Medulla oblongata (tissue), 1 donor: ENCODE data around the gene SIDT1.

Source experiments
- DNase-seq: peaks from one replicate; pipeline ENCODE4 v3.0.0-alpha.2; 2015; ENCODE audit errors: extremely low spot score

The SIDT1 gene

DNA sequence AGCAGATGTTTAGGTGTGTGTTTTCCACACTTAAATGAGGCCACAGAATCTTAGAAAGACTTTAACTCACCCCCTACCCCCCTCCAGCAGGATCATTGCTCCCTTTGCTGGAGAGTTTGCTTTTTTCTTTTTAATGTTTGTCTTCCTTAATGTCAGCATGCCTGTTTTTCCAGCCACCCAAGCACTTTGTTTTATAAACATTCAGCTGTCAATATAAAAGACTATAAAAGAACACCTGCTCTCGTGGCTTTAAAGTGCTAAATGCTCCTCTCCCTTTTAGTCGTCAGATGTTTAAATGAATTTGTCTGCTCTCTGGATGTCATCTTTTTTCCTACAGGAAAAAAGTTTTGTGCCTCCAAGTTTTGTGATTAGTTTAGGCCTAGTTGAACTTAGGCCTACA is 61.7 kb downstream of the SIDT1 start:
- DNase-seq, result no peak

GRCh38 chr3:113597596-113598354 is 65.4 kb downstream of the SIDT1 start:
- no peak for DNase-seq

GRCh38 chr3:113600418-113601182 is 68.2 kb downstream of the SIDT1 start:
- DNase-seq, result peak; percentile 73

DNA sequence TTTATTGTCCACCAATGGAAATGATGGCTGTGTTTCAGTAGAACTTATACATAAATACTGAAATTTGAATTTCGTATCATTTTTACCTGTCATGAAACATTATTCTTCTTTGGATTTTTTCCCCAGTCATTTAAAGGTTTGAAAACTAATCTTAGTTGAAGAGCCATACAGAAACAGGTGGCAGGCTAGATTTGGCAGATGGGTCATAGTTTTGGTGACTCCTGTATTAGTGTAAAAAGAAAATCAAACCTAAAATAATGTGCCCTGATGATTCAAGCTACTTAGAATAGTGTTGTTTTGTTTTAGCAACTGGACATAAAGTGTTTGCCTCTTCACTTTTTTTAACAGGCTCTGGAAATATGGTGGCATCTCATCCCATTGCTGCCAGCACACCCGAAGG is 68.9 kb downstream of the SIDT1 start:
- no peak for DNase-seq

DNA sequence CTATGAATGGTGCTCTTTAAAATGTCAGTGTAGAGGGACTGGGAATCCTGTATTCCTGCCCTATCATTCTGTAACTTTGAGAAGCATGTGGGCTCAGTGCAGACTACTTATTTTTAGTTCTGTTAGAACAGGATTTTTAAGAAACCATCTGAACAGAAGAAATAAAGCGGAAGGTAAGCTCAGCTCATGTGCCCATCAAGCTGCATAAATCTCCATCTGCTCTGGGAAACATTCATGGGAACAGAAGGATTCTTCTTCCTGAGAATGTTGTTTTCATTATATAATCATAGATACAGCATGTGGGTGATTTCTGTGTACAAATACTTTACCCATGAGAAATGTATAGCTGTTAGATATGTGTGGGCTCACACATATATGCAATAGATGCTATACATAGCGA is 69.9 kb downstream of the SIDT1 start:
- DNase-seq, result no peak

DNA sequence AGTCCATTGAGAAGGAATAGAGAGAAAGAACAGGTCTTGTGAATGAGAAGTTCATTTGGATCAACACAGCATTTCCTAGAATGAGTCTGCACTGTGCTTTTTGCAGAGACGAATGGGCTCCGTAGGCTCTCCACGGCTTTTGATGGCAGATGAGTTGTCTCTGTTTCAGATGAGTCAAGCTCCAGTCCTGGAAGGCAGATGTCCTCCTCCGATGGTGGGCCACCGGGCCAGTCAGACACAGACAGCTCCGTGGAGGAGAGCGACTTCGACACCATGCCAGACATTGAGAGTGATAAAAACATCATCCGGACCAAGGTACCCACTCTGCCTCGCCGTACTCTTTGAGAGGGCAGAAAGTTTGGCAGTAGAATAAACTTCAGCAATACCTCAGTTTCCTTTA is 70.5 kb downstream of the SIDT1 start:
- DNase-seq, result no peak

DNA sequence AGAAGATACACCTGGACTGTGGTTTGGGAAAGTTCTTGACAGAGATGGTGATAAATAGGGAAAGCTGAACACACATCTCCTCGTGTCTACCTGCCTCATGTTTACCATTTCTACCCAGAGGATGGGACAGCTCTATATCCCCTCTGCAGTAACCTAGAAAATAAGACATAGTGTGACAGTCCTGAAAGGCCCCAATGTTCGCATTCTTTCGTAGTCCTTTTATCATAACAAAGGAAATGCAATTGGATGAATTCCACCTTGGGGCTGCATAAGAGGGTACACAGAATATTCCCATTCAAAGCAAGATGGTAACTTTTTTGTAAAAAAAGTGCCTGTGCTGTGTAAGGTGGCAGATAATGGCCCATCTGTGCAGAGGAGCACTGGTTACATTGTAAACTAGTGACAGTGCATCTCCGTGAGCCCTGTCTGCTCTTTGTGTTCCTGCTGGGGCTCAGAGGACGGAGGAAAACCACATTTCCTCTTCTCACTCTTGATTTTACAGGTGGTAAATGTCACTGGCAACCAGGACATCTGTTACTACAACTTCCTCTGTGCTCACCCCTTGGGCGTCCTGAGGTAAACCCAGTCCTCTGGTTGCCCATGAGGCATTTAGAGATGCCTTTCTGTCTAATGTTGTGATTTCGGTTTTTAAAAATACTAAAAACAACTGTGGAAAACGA is 74.3 kb downstream of the SIDT1 start:
- no peak for DNase-seq

- no peak for DNase-seq
These were observed 74.9 kb downstream of the SIDT1 start for GRCh38 chr3:113607219-113607596.

DNA sequence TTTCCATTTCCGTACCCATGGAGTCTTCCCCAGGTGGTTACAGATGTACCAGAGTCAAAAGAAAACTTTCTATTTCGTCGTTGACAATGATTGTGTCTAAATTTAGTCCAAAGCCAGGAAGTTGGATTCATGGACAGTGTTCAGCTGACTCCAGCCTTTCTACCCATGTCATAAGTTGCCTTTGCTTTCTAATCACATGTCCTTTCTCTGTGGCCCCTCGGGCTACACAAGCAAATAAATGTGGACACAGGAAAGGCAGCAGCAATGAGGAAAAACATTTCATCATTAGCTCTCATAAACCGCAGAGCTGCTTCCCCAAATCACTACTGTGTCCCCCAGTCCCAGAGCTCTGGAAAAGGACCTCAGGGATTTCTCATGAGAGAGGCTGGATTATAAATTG is 82.0 kb downstream of the SIDT1 start:
- DNase-seq, result peak; percentile 33

DNA sequence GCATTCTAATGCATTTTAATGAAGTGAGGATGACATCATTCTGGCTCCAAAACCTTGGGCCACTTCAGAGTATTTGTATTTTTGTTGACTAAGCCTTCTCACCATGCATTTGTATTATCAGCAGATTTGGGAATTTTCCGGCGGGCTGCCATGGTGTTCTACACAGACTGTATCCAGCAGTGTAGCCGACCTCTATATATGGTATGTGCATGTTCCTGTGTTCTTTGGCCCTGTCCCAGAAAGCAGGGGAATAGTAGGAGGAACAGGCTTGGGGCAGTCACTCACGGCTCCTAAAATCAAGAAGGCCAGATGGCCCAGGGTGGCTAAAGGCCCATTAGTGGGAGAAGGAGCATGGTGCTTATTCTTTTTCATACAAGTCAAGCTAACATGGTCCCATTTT is 83.6 kb downstream of the SIDT1 start:
- no peak for DNase-seq

DNA sequence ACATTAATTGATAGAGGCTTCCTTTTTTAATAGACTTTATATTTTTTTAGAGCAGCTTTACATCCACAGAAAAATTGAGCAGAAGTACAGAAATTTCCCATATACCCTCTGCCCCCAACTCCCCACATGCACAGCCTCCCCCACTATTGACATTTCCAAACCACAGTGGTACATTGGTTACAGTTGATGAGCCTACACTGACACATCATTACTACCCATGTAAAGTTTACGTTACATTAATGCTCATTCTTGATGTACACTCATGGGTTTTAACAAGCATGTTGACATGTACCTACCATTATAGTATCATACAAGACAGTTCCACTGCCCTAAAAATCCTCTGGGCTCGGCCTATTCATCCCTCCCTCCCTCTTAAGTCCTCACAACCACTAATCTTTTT is 85.4 kb downstream of the SIDT1 start:
- no peak for DNase-seq

GRCh38 chr3:113620091-113620490 is 87.7 kb downstream of the SIDT1 start:
- no peak for DNase-seq

GRCh38 chr3:113623324-113623723 is 91.0 kb downstream of the SIDT1 start:
- no peak for DNase-seq

DNA sequence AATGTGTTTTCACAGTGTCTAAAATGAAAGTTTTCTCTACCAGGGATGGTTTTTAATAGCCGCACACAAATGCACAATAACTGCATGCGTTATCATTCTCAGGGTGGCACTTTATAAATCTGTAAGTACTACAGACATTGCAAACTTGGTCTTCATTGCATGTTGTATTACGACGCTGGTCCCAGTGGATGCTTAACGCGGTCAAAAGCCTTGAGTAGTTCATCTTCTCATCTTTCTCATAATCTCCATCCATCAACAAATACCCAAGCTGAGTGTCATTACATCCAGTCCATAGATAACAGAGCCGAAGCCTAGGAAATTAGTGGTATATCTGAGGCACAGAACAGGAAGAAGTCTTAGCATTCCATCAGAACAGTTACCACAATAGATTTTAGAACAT is 91.5 kb downstream of the SIDT1 start:
- no peak for DNase-seq

DNA sequence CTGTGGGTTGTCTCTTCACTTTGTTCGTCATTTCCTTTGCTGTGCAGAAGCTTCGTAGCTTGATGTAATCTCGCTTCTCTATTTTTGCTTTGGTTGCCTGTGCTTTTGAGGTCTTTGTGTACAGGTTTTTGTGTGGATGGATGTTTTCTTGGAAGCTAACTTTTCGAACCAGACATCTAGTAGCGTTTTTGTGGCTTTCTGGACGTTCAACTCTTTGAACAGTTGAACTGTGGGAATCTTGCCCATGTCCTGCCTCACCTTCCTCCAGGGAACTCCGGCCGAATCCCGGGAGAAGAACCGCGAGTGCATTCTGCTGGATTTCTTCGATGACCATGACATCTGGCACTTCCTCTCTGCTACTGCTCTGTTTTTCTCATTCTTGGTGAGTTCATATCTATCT is 93.5 kb downstream of the SIDT1 start:
- peak; percentile 52 for DNase-seq

DNA sequence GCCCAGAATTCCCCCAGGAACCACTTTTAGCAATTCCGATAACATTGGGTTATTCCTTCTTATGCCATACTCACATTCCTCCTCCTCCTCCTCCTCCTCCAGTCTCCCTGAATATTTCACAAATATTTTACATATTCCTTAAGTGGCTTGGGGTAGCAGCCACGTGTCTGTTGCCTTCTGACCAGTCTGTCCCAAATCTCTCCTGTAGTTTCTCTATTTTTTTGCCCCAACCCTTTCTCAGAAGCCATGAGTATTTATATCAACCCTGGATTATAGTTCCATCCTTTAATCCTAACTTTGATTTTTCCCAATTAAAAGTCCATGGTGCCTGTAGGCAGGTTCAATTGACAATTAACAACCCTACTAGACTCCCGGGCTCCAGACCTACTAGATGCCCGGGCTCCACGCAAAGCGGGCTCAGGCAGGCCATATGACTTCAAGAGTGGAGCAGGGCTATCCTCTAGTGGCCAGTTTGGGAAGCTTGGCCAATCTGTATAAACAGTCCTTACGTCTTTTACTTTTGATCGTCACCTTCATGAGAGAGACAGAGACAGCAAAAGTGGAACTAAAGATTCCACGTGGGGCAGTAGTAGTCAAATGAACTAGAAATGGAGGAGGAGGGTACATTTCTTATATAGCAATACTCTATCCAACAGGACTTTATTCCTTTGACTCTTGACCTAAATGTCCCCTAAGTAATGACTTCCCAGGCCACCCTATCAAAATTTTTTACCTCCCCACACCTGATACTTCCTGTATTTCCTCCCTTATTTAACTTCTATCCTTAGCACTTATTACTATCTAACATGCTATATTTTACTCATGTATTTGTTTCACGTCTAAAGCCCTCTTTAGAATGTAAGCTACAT is 94.4 kb downstream of the SIDT1 start:
- peak; percentile 88 for DNase-seq

- no peak for DNase-seq
These were observed 96.0 kb downstream of the SIDT1 start for GRCh38 chr3:113628316-113628715.

- DNase-seq, result no peak
These were observed 96.4 kb downstream of the SIDT1 start for GRCh38 chr3:113628788-113629187.

DNA sequence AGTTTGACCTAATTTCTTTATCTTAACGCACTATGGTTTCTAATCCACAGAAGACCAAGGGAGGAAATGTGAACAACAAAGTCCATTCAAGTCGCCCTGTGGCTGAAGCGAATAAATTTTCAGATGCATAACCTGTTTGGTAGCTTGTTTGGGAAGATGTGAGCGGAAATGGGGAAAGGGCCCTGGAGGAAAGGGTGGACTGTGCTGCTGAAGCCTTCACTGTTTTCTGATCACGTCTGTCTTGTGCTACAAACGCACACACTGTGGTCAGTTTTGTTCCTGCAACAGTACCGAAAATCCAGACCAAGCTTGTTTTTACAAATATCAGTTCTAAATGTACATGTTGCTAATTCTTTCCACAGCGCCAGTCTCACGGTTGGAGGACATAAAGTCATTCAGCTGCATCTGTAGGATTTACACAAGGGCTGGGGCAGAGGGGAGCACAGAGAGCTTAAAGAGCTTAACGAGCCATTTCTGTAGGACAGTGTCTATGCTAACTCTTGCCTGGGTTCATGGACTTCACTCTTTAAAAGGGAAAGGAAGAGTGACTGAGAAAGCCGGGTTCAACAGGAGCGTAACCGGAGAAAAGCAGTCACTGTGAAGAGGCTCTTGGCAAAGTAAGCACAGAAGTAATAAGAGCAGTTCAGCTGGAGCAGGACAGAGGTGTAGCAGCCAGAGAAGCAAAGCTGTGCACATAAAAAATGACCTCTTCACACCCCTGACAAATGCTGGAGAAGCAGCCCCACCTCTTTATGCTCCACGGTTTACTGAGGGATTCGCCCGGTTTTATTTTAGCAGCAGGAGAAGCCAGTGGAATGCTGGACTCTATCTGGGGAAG is 97.4 kb downstream of the SIDT1 start:
- DNase-seq, result peak; percentile 53

DNA sequence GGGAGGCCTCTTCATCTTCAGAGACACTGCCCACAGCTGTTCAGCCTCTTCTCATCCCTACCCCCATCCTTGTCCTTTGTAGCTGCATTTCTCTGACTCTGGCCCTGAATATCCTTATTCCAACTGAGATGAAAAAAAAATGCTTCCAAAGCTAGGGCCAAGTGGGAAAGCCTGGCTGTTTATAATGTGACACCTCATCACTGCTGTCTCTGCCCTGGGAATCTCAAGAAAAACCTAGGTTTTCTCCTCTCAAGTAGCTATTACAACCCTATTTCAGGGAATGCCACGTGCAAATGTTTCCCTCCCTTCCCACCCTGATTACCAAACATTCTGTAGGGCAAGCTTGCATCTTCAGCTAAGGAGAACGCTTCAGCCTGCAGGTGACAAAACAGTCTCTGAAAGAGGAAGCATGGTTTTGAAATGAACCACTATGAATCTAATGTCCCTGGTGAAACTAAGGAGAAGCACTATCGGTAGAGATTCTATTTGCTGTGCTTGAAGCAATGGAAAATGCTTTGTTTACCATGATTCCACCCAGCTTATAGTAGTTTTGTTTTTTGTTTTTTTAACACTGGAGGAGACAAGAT is 98.7 kb downstream of the SIDT1 start:
- no peak for DNase-seq

- DNase-seq, result no peak
These were observed 99.2 kb downstream of the SIDT1 start for GRCh38 chr3:113631573-113631972.
